OCI-LY7 (cell line): ENCODE data around the gene RASA1. TPM values are rescaled to one million over a fixed set of nuclear protein-coding genes. Genes with fewer than 3 reads are reported as not detected.
"Not testable (repeated sequence)": the region's sequence is repeated elsewhere in the genome, so short reads cannot be mapped to it uniquely, and the experiment has no call there.

Experiments used
- BruUV-seq: library from RNA; stranded (reverse); fragments of 400-500 nt; replicated peaks from 2 replicates; lab custom pipeline; 2021; lab: Mats Ljungman, UMichigan
- CTCF ChIA-PET: fragments of 300-600 bp; sonication (Branson Sonifier 250); formaldehyde crosslinking; loops from one replicate; lab custom pipeline; 2022; ENCODE audit warnings: antibody characterized with exemption; ENCODE audit not compliant: unreplicated experiment; lab: Charles Lee
- POLR2A ChIA-PET: fragments of 300-600 bp; sonication (Branson Sonifier 250); formaldehyde crosslinking; loops from one replicate; lab custom pipeline; 2022; ENCODE audit warnings: antibody characterized with exemption; lab: Charles Lee
- DNase-seq: peaks from one replicate; pipeline ENCODE4 v3.0.0-alpha.2; 2015; ENCODE audit warnings: low spot score
- H2AFZ ChIP-seq: fragments of 200-600 bp; sonication (generic), shearing (Covaris generic); 2 replicates; pipeline ENCODE4 v1.6.1; 2014; ENCODE audit warnings: mild to moderate bottlenecking, antibody characterized with exemption, low read length, moderate library complexity
- H3K27ac ChIP-seq: fragments of 200-600 bp; sonication (generic); 2 replicates; pipeline ENCODE4 v1.5.1; 2014; ENCODE audit warnings: mixed run types, low read depth, mild to moderate bottlenecking, moderate library complexity, low read length, inconsistent platforms; ENCODE audit not compliant: poor library complexity, severe bottlenecking
- H3K36me3 ChIP-seq: fragments of 200-600 bp; sonication (generic); 2 replicates; pipeline ENCODE4 v1.6.1; 2014; ENCODE audit warnings: mild to moderate bottlenecking, antibody characterized with exemption, low read length, moderate library complexity, mixed read lengths; ENCODE audit not compliant: insufficient read depth
- H3K4me1 ChIP-seq: fragments of 200-600 bp; sonication (generic); 2 replicates; pipeline ENCODE4 v1.5.1; 2014; ENCODE audit warnings: mild to moderate bottlenecking, low read length; ENCODE audit not compliant: insufficient read depth, poor library complexity, severe bottlenecking
- H3K4me2 ChIP-seq: fragments of 200-600 bp; sonication (generic); 2 replicates; pipeline ENCODE4 v1.6.1; 2014; ENCODE audit warnings: mild to moderate bottlenecking, low read length
- H3K4me3 ChIP-seq: fragments of 200-600 bp; sonication (generic); 2 replicates; pipeline ENCODE4 v1.5.1; 2014; ENCODE audit warnings: mild to moderate bottlenecking, low read depth, low read length; ENCODE audit not compliant: poor library complexity, severe bottlenecking
- H3K79me2 ChIP-seq: fragments of 200-600 bp; sonication (generic); 2 replicates; pipeline ENCODE4 v1.6.1; 2016; ENCODE audit warnings: low read depth, mild to moderate bottlenecking, low read length, moderate library complexity, mixed read lengths; ENCODE audit not compliant: insufficient read depth
- H3K9me2 ChIP-seq: fragments of 200-600 bp; sonication (generic); 2 replicates; pipeline ENCODE4 v1.6.1; 2016; ENCODE audit warnings: mild to moderate bottlenecking, low read length, mixed read lengths; ENCODE audit not compliant: insufficient read depth
- H3K9me3 ChIP-seq: fragments of 200-600 bp; sonication (generic); 2 replicates; pipeline ENCODE4 v1.6.1; 2014; ENCODE audit warnings: mild to moderate bottlenecking, mixed run types, low read length, mixed read lengths
- H4K20me1 ChIP-seq: fragments of 200-600 bp; sonication (generic); 2 replicates; pipeline ENCODE4 v1.6.1; 2014; ENCODE audit warnings: mild to moderate bottlenecking, antibody characterized with exemption, low read length, moderate library complexity, mixed read lengths; ENCODE audit not compliant: insufficient read depth
- EZH2phosphoT487 ChIP-seq: fragments of 200-600 bp; sonication (generic); IDR thresholded peaks from 2 replicates; pipeline ENCODE4 v1.6.1; 2018; ENCODE audit warnings: low read depth, borderline replicate concordance, mild to moderate bottlenecking, mixed run types, antibody characterized with exemption, low read length, moderate library complexity, mixed read lengths
- intact Hi-C: fragments of 100-400 bp; cut with micrococcal nuclease; formaldehyde crosslinking; loops from one replicate; pipeline ENCODE4 v1.10.0; 2022; ENCODE audit not compliant: unreplicated experiment
- total RNA-seq, 2 experiments: library from RNA; depleted of rRNA in 1 of 2; stranded (reverse); fragments of >200 nt in 1 of 2; shearing (Covaris generic) in 1 of 2; gene quantifications; 2 replicates each; pipeline ENCODE4 v1.2.3, GENCODE V29; 2014 to 2022
- TF ChIP-seq, protein P1 (sequence below): fragments of 200-600 bp; sonication (generic); conservative IDR thresholded peaks from 2 replicates; pipeline ENCODE4 v1.5.1; 2014; ENCODE audit warnings: mild to moderate bottlenecking, antibody characterized with exemption, low read length, moderate library complexity, mixed read lengths

RASA1 gene
- total RNA-seq, 2 experiments from 2014 or later, result 18.1 to 27.3 TPM

DNA sequence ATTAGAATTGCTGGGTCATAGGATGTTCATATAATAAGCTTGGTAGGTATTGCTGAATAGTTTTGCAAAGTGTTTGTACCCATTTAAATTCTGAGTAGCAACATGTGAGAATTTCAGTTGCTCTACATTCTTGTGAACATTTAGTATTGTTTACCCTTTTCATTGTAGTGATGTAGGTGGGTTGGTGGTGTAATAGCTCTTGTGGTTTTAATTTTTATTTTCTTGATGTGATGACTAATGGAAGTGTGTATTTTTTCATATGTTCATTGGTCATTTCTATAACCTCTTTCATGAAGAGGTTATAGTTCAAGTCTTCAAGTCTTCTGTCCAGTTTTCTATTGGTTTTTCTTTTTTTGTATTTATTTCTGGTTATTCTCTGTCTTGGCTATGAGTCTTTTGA lies 34.4 kb downstream of the RASA1 start:
- Histone ChIP-seq H3K4me1 (no peaks in the 10 kb centered on the region), H3K79me2 (peaks cover 32% of the 10 kb centered on the region; the same call in 1 of the 2 replicates), H3K4me2 (no peak overlapping the region), H3K27ac (no peak overlapping the region), H3K4me3 (no peak overlapping the region), H3K36me3 (peaks cover 30% of the 10 kb centered on the region), H3K9me3 (no peaks in the 10 kb centered on the region), H3K9me2 (no peaks in the 10 kb centered on the region), H4K20me1 (peaks cover 5% of the 10 kb centered on the region; the same call in 1 of the 2 replicates), H2AFZ (no peak overlapping the region)
- DNase-seq, result no peak
- ChIA-PET CTCF (no interaction called here), POLR2A (interaction anchor here (1.0 kb wide), 1 partner anchor 12 kb away, joined by 3 read pairs; no protein-coding TSS in a partner anchor)
- BruUV-seq, result no TSS peak
- TF ChIP-seq, protein P1, sequence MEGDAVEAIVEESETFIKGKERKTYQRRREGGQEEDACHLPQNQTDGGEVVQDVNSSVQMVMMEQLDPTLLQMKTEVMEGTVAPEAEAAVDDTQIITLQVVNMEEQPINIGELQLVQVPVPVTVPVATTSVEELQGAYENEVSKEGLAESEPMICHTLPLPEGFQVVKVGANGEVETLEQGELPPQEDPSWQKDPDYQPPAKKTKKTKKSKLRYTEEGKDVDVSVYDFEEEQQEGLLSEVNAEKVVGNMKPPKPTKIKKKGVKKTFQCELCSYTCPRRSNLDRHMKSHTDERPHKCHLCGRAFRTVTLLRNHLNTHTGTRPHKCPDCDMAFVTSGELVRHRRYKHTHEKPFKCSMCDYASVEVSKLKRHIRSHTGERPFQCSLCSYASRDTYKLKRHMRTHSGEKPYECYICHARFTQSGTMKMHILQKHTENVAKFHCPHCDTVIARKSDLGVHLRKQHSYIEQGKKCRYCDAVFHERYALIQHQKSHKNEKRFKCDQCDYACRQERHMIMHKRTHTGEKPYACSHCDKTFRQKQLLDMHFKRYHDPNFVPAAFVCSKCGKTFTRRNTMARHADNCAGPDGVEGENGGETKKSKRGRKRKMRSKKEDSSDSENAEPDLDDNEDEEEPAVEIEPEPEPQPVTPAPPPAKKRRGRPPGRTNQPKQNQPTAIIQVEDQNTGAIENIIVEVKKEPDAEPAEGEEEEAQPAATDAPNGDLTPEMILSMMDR, result no peak
- TF ChIP-seq EZH2phosphoT487, result no peak
- intact Hi-C loops, result no loop called here

DNA sequence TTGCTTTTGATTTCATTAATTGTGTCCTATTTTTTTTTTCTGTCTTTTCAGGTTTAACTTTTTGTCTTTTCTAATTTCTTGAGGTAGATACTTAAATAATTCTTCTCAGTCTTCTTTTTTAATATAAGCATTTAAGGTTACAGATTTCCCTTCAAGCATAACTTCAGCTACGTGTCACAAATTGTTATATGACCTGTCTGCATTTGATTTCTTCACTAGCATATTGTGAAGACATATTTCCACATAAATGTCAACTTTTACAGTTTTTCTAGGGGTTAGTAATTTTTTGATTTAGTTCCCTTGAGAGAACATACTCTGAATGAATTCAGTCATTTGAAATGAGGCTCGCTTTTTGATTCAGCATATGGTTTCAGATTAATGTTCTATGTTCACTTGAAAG lies 35.6 kb downstream of the RASA1 start:
- CTCF ChIA-PET, result no interaction called here
- H3K4me2 ChIP-seq, result no peak overlapping the region
- no peaks in the 10 kb centered on the region for H3K9me2 ChIP-seq
- peaks cover 5% of the 10 kb centered on the region; the same call in 1 of the 2 replicates for H4K20me1 ChIP-seq
- TF ChIP-seq, protein P1, result no peak
- no peak for TF ChIP-seq EZH2phosphoT487
- no peak overlapping the region for H3K27ac ChIP-seq
- H3K79me2 ChIP-seq, result peaks cover 22% of the 10 kb centered on the region; the same call in 1 of the 2 replicates
- no peak overlapping the region for H3K4me3 ChIP-seq
- DNase-seq, result no peak
- no peaks in the 10 kb centered on the region for H3K9me3 ChIP-seq
- H3K36me3 ChIP-seq, result peaks cover 30% of the 10 kb centered on the region
- intact Hi-C loops, result no loop called here
- POLR2A ChIA-PET, result interaction anchor here (0.6 kb wide), 1 partner anchor 1213 kb away, joined by 3 read pairs; no protein-coding TSS in a partner anchor
- H3K4me1 ChIP-seq, result peaks cover 10% of the 10 kb centered on the region
- H2AFZ ChIP-seq, result no peak overlapping the region
- BruUV-seq, result no TSS peak

DNA sequence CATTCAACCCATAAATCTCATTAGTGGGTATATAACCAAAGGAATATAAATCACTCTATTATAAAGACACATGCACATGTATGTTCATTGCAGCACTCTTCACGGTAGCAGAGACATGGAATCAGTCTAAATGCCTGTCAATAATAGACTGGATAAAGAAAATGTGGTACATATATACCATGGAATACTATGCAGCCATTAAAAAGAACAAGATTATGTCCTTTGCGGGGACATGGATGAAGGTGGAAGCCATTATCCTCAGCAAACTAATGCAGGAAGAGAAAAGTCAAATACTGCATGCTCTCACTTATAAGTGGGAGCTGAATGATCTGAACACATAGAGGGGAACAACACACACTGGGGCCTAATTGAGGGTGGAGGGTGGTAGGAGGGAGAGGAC lies 38.4 kb downstream of the RASA1 start:
- CTCF ChIA-PET, H4K20me1 ChIP-seq, H2AFZ ChIP-seq, H3K9me2 ChIP-seq, BruUV-seq, H3K4me3 ChIP-seq, DNase-seq, POLR2A ChIA-PET, H3K4me2 ChIP-seq, H3K9me3 ChIP-seq, intact Hi-C loops, H3K27ac ChIP-seq: not testable (repeated sequence)
- H3K79me2 ChIP-seq, result peaks cover 21% of the 10 kb centered on the region; the same call in 1 of the 2 replicates
- peaks cover 10% of the 10 kb centered on the region for H3K4me1 ChIP-seq
- H3K36me3 ChIP-seq, result peaks cover 30% of the 10 kb centered on the region
